Liver (tissue), 9 donors: ENCODE measurements around the gene CACNA1S. TPM values are rescaled to one million over a fixed set of nuclear protein-coding genes. Genes with fewer than 3 reads are reported as not detected.

Source experiments
- DNase-seq: peaks from one replicate; pipeline ENCODE4 v3.0.0-alpha.2; 2017; ENCODE audit warnings: low spot score
- H3K27ac ChIP-seq, 2 donors: one replicate each; pipeline ENCODE4 v1.7.0; 2013; ENCODE audit warnings: inconsistent platforms in 2 of 2, low read length in 2 of 2, control low read depth in 1 of 2, low read depth in 1 of 2, mild to moderate bottlenecking in 1 of 2
- H3K27me3 ChIP-seq, 4 donors: one replicate each; pipeline versions ENCODE4 v1.6.1 to v1.7.0; 2013; ENCODE audit warnings: low read length in 3 of 4, inconsistent platforms in 1 of 4, mild to moderate bottlenecking in 1 of 4, moderate library complexity in 1 of 4; ENCODE audit not compliant: control insufficient read depth in 4 of 4, insufficient read depth in 4 of 4
- H3K36me3 ChIP-seq, 4 donors: one replicate each; pipeline versions ENCODE4 v1.6.1 to v1.7.0; 2013; ENCODE audit warnings: low read length in 3 of 4, mild to moderate bottlenecking in 3 of 4, low read depth in 1 of 4, moderate library complexity in 1 of 4; ENCODE audit not compliant: control insufficient read depth in 4 of 4, insufficient read depth in 3 of 4
- H3K4me1 ChIP-seq, 4 donors: one replicate each; pipeline versions ENCODE4 v1.6.1 to v1.7.0; 2013; ENCODE audit warnings: low read length in 3 of 4, mild to moderate bottlenecking in 3 of 4, moderate library complexity in 1 of 4; ENCODE audit not compliant: control insufficient read depth in 4 of 4, insufficient read depth in 4 of 4
- H3K4me3 ChIP-seq, 3 donors: one replicate each; pipeline versions ENCODE4 v1.6.1 to v1.7.0; 2013; ENCODE audit warnings: low read length in 3 of 3, control low read depth in 1 of 3, low read depth in 1 of 3, mild to moderate bottlenecking in 1 of 3
- H3K9ac ChIP-seq, 2 donors: one replicate each; pipeline ENCODE4 v1.7.0; 2013; ENCODE audit warnings: low read length in 2 of 2, mild to moderate bottlenecking in 2 of 2, moderate library complexity in 2 of 2, control low read depth in 1 of 2, low read depth in 1 of 2
- H3K9me3 ChIP-seq, 4 donors: one replicate each; pipeline versions ENCODE4 v1.6.1 to v1.7.0; 2013; ENCODE audit warnings: low read length in 3 of 4; ENCODE audit not compliant: control insufficient read depth in 4 of 4
- EGR1 ChIP-seq, 2 donors: IDR thresholded peaks; 2 replicates each; pipeline ENCODE4 v1.6.1; 2016 to 2018; ENCODE audit warnings: antibody characterized with exemption in 2 of 2, low read depth in 2 of 2
- FOXA1 ChIP-seq: IDR thresholded peaks from 2 replicates; pipeline ENCODE4 v1.6.1; 2016; ENCODE audit warnings: antibody characterized with exemption
- FOXA2 ChIP-seq: IDR thresholded peaks from 2 replicates; pipeline ENCODE4 v1.6.1; 2016; ENCODE audit warnings: antibody characterized with exemption
- GABPA ChIP-seq, 2 donors: IDR thresholded peaks in 1 of 2; conservative IDR thresholded peaks in 1 of 2; 2 replicates each; pipeline ENCODE4 v1.6.1; 2016; ENCODE audit warnings: antibody characterized with exemption in 2 of 2, mild to moderate bottlenecking in 1 of 2, moderate library complexity in 1 of 2
- HNF4A ChIP-seq, 2 donors: conservative IDR thresholded peaks; 2 replicates each; pipeline ENCODE4 v1.6.1; 2016; ENCODE audit warnings: antibody characterized with exemption in 2 of 2, mild to moderate bottlenecking in 2 of 2
- HNF4G ChIP-seq: IDR thresholded peaks from 2 replicates; pipeline ENCODE4 v1.6.1; 2016; ENCODE audit warnings: antibody characterized with exemption
- JUND ChIP-seq, 2 donors: IDR thresholded peaks; 2 replicates each; pipeline ENCODE4 v1.6.1; 2016; ENCODE audit warnings: antibody characterized with exemption in 2 of 2
- NR2F2 ChIP-seq: IDR thresholded peaks from 2 replicates; pipeline ENCODE4 v1.6.1; 2016; ENCODE audit warnings: antibody characterized with exemption
- RXRA ChIP-seq, 2 donors: IDR thresholded peaks; 2 replicates each; pipeline ENCODE4 v1.6.1; 2017 to 2018; ENCODE audit warnings: antibody characterized with exemption in 2 of 2, mild to moderate bottlenecking in 1 of 2
- SP1 ChIP-seq: IDR thresholded peaks from 2 replicates; pipeline ENCODE4 v1.6.1; 2018; ENCODE audit warnings: antibody characterized with exemption, mild to moderate bottlenecking
- TAF1 ChIP-seq: conservative IDR thresholded peaks from 2 replicates; pipeline ENCODE4 v1.6.1; 2016; ENCODE audit warnings: antibody characterized with exemption, mild to moderate bottlenecking
- YY1 ChIP-seq: IDR thresholded peaks from 2 replicates; pipeline ENCODE4 v1.6.1; 2016; ENCODE audit warnings: antibody characterized with exemption, mild to moderate bottlenecking
- whole genome bisulfite sequencing: extraction: QIAGEN DNeasy Blood & Tissue Kit; methylation state at CpG from one replicate; pipeline ENCODE4 v1.1.7; 2013; 5-methylcytosine and 5-hydroxymethylcytosine counted together
- polyA plus RNA-seq, 2 donors: library from polyadenylated mRNA; stranded (reverse) in 1 of 2; unstranded in 1 of 2; fragments of 200-250 nt in 1 of 2; fragments of >200 nt in 1 of 2; fragmentation: Nextera tagmentation in 1 of 2; extraction: Ambion mirVana in 1 of 2; gene quantifications; one replicate each; pipeline versions ENCODE4 v1.2.1 to v1.2.3, GENCODE V29; 2013 to 2015
- total RNA-seq, 2 donors: library from RNA; depleted of rRNA; stranded (reverse); fragments of >200 nt; gene quantifications; one replicate each; pipeline ENCODE4 v1.2.3, GENCODE V29; 2014
- TF ChIP-seq, protein P1 (sequence below): fragments of 150-350 bp; IDR thresholded peaks from 2 replicates; pipeline ENCODE4 v1.5.1; 2017; ENCODE audit warnings: improper control_type of control experiment, low read depth, low read length; ENCODE audit not compliant: missing input control
- TF ChIP-seq, protein P2 (sequence below): IDR thresholded peaks from 2 replicates; pipeline ENCODE4 v1.6.1; 2016; ENCODE audit warnings: antibody characterized with exemption, mild to moderate bottlenecking
- TF ChIP-seq, protein P3 (sequence below): IDR thresholded peaks from 2 replicates; pipeline ENCODE4 v1.6.1; 2016; ENCODE audit warnings: antibody characterized with exemption
- donor health status: healthy.
- donor health status: healthy.
- donor health status: healthy.
- donor health status: healthy.
- donor health status: healthy.

The CACNA1S gene
- total and polyA plus RNA-seq, 4 donors = under 0.01 to 0.33 TPM; not detected in 2

DNA sequence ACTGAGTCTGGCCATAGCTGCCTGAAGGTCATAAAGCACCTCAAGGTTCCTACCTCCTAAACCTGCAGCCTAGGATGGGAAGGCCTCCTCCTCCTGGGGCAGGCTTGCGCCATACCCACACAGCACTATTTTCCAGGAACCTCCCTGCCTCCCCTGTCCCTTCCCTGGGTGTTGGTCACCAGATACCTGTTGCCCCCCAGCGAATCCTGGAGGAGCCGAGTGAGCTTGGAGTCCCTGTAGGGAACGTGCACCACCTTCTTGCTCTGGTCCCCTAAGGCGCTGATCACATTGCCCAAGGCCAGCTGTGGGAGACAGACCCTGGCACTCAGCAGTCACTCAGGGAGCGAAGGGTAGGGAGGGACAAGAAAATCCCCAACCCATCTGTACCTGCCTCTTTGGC, 108.1 kb downstream of the CACNA1S start:
- Histone ChIP-seq H3K36me3 (no peaks in the 10 kb centered on the region), H3K27me3 (no peaks in the 10 kb centered on the region), H3K4me1 (no peaks in the 10 kb centered on the region), H3K4me3 (no peak overlapping the region), H3K27ac (no peak overlapping the region), H3K9ac (no peak overlapping the region), H3K9me3 (no peaks in the 10 kb centered on the region)
- no peak for DNase-seq
- no peak for TF ChIP-seq FOXA2
- WGBS = 96% methylated on average over 6 of the region's 6 CpGs

DNA sequence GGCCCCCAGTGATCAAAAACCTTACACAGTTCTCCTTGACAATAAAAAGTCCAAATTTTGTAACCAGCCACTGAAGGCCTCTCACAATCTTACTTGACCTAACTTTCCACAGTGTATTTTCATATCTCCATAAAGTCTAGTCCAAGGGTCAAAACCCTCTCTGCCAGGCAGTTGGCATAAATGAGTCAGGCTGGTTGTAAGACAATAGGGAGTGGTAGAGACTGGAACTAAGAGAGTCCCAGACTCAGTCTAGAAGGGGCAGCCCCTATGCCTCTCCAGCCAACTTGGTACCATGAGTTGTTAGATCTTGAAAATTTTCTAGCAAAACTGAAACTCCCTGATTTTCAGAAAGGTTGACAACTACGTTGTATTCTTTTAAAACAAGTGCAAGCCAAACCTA, 109.7 kb downstream of the CACNA1S start:
- Histone ChIP-seq H3K9ac (no peak overlapping the region), H3K4me1 (no peaks in the 10 kb centered on the region), H3K9me3 (no peaks in the 10 kb centered on the region), H3K27me3 (no peaks in the 10 kb centered on the region), H3K27ac (no peak overlapping the region), H3K36me3 (no peaks in the 10 kb centered on the region), H3K4me3 (no peak overlapping the region)
- no peak for DNase-seq
- 94% methylated on average over 1 of the region's 1 CpG for WGBS
- TF ChIP-seq TAF1 = no peak
- TF ChIP-seq, protein P1, sequence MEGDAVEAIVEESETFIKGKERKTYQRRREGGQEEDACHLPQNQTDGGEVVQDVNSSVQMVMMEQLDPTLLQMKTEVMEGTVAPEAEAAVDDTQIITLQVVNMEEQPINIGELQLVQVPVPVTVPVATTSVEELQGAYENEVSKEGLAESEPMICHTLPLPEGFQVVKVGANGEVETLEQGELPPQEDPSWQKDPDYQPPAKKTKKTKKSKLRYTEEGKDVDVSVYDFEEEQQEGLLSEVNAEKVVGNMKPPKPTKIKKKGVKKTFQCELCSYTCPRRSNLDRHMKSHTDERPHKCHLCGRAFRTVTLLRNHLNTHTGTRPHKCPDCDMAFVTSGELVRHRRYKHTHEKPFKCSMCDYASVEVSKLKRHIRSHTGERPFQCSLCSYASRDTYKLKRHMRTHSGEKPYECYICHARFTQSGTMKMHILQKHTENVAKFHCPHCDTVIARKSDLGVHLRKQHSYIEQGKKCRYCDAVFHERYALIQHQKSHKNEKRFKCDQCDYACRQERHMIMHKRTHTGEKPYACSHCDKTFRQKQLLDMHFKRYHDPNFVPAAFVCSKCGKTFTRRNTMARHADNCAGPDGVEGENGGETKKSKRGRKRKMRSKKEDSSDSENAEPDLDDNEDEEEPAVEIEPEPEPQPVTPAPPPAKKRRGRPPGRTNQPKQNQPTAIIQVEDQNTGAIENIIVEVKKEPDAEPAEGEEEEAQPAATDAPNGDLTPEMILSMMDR = no peak
- TF ChIP-seq, protein P2, sequence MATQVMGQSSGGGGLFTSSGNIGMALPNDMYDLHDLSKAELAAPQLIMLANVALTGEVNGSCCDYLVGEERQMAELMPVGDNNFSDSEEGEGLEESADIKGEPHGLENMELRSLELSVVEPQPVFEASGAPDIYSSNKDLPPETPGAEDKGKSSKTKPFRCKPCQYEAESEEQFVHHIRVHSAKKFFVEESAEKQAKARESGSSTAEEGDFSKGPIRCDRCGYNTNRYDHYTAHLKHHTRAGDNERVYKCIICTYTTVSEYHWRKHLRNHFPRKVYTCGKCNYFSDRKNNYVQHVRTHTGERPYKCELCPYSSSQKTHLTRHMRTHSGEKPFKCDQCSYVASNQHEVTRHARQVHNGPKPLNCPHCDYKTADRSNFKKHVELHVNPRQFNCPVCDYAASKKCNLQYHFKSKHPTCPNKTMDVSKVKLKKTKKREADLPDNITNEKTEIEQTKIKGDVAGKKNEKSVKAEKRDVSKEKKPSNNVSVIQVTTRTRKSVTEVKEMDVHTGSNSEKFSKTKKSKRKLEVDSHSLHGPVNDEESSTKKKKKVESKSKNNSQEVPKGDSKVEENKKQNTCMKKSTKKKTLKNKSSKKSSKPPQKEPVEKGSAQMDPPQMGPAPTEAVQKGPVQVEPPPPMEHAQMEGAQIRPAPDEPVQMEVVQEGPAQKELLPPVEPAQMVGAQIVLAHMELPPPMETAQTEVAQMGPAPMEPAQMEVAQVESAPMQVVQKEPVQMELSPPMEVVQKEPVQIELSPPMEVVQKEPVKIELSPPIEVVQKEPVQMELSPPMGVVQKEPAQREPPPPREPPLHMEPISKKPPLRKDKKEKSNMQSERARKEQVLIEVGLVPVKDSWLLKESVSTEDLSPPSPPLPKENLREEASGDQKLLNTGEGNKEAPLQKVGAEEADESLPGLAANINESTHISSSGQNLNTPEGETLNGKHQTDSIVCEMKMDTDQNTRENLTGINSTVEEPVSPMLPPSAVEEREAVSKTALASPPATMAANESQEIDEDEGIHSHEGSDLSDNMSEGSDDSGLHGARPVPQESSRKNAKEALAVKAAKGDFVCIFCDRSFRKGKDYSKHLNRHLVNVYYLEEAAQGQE = no peak
- TF ChIP-seq SP1 = no peak
- TF ChIP-seq HNF4A (conservative IDR thresholded peaks at IDR 0.05) = no peak
- no peak for TF ChIP-seq YY1
- TF ChIP-seq EGR1 (IDR thresholded peaks at IDR 0.05; ENCODE audit: low read depth in 2 of 2) = no peak
- no peak for TF ChIP-seq GABPA (IDR thresholded peaks at IDR 0.05 in 1 of 2, conservative IDR thresholded peaks at IDR 0.05 in 1 of 2)
- no peak for TF ChIP-seq FOXA1
- TF ChIP-seq FOXA2 = no peak

DNA sequence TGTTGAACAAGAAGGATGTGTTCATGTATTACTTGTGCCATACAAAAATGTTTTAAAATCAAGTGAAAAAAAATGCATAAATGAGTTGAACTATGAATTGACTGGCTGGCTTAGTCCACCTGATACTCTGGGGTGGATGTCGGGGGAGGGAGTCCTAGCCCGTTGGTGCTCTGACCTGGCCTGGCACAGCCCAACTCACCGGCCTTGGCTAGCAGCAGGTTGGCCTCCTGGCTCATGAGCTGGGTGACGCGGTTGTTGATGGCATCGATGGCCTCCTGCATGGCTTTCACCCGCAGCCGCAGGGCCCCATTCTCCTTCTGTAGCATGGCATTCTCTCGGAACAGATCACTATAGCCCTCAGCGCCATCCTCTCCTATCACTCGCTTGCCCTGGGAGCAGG, 110.3 kb downstream of the CACNA1S start:
- no peak for DNase-seq
- Histone ChIP-seq H3K36me3 (no peaks in the 10 kb centered on the region), H3K4me1 (no peaks in the 10 kb centered on the region), H3K27me3 (no peaks in the 10 kb centered on the region), H3K4me3 (no peak overlapping the region), H3K27ac (no peak overlapping the region), H3K9ac (no peak overlapping the region), H3K9me3 (no peaks in the 10 kb centered on the region)
- no peak for TF ChIP-seq TAF1
- TF ChIP-seq, protein P2 = no peak
- TF ChIP-seq, protein P3, sequence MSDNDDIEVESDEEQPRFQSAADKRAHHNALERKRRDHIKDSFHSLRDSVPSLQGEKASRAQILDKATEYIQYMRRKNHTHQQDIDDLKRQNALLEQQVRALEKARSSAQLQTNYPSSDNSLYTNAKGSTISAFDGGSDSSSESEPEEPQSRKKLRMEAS = no peak
- no peak for TF ChIP-seq NR2F2
- TF ChIP-seq GABPA (IDR thresholded peaks at IDR 0.05 in 1 of 2, conservative IDR thresholded peaks at IDR 0.05 in 1 of 2) = no peak
- TF ChIP-seq YY1 = no peak
- TF ChIP-seq EGR1 (IDR thresholded peaks at IDR 0.05; ENCODE audit: low read depth in 2 of 2) = no peak
- no peak for TF ChIP-seq FOXA2
- TF ChIP-seq SP1 = no peak
- no peak for TF ChIP-seq HNF4G
- TF ChIP-seq RXRA (IDR thresholded peaks at IDR 0.05) = no peak
- no peak for TF ChIP-seq FOXA1
- no peak for TF ChIP-seq JUND (IDR thresholded peaks at IDR 0.05)
- no peak for TF ChIP-seq HNF4A (conservative IDR thresholded peaks at IDR 0.05)
- WGBS = 85% methylated on average over 11 of the region's 11 CpGs
